ENCODE measurements around the gene HUWE1. TPM values are rescaled to one million over a fixed set of nuclear protein-coding genes. Genes with fewer than 3 reads are reported as not detected.

The HUWE1 gene
- total and polyA plus RNA-seq, 2 donors, result 31.0 to 35.7 TPM

DNA sequence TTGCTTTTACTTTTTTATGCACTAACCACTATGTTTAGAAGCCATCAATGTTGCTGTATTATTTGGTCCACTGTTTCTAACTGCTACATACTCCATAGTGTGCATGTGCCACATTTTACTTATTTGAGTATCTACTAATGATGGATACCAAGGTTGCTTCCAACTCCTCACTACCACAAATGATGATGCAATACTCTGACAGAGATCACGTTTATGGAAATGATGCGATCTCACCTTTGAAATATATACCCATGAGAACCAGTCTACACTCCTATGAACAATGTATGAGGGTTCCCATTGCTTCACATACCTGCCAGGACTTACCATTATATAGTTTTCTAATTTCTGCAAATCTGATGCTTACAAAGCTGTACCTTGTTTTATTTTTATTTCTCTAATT, 44.2 kb downstream of the HUWE1 start:
- Histone ChIP-seq H3K27me3 (ENCODE audit: control insufficient read depth in 2 of 2, insufficient read depth in 1 of 2, low read length in 1 of 2) (no peaks in the 10 kb centered on the region), H3K36me3 (ENCODE audit: control insufficient read depth in 2 of 2, insufficient read depth in 2 of 2, low read length in 1 of 2) (peaks cover 7 to 40% of the 10 kb centered on the region in 2 donors), H3K9me3 (ENCODE audit: control insufficient read depth in 2 of 2, insufficient read depth in 1 of 2, low read length in 1 of 2) (no peaks in the 10 kb centered on the region), H3K4me3 (ENCODE audit: low read length in 2 of 2) (no peak overlapping the region), H3K27ac (ENCODE audit: low read depth in 1 of 2, low read length in 1 of 2) (no peak overlapping the region), H3K4me1 (ENCODE audit: control insufficient read depth in 2 of 2, insufficient read depth in 2 of 2, low read length in 2 of 2) (no peaks in the 10 kb centered on the region)
- no peak for DNase-seq (ENCODE audit: low read depth in 6 of 9, low spot score in 9 of 9)
- WGBS, result 94% methylated on average over 2 of the region's 2 CpGs

- no peak for DNase-seq (ENCODE audit: low read depth in 6 of 9, low spot score in 9 of 9)
- Histone ChIP-seq H3K9me3 (ENCODE audit: control insufficient read depth in 2 of 2, insufficient read depth in 1 of 2, low read length in 1 of 2) (no peaks in the 10 kb centered on the region), H3K27ac (ENCODE audit: low read depth in 1 of 2, low read length in 1 of 2) (no peak overlapping the region), H3K36me3 (ENCODE audit: control insufficient read depth in 2 of 2, insufficient read depth in 2 of 2, low read length in 1 of 2) (peaks cover 11 to 22% of the 10 kb centered on the region in 2 donors), H3K27me3 (ENCODE audit: control insufficient read depth in 2 of 2, insufficient read depth in 1 of 2, low read length in 1 of 2) (no peaks in the 10 kb centered on the region), H3K4me3 (ENCODE audit: low read length in 2 of 2) (no peak overlapping the region), H3K4me1 (ENCODE audit: control insufficient read depth in 2 of 2, insufficient read depth in 2 of 2, low read length in 2 of 2) (no peaks in the 10 kb centered on the region)
Observed at GRCh38 chrX:53639257-53639656, 47.3 kb downstream of the HUWE1 start.

- H3K9me3 ChIP-seq (ENCODE audit: control insufficient read depth in 2 of 2, insufficient read depth in 1 of 2, low read length in 1 of 2), result no peaks in the 10 kb centered on the region
- H3K36me3 ChIP-seq (ENCODE audit: control insufficient read depth in 2 of 2, insufficient read depth in 2 of 2, low read length in 1 of 2), result peaks cover 6 to 23% of the 10 kb centered on the region in 2 donors
- H3K27ac ChIP-seq (ENCODE audit: low read depth in 1 of 2, low read length in 1 of 2), result no peak overlapping the region
- no peaks in the 10 kb centered on the region for H3K27me3 ChIP-seq (ENCODE audit: control insufficient read depth in 2 of 2, insufficient read depth in 1 of 2, low read length in 1 of 2)
- WGBS, result 97% methylated on average over 2 of the region's 2 CpGs
- DNase-seq (ENCODE audit: low read depth in 6 of 9, low spot score in 9 of 9), result no peak
- H3K4me3 ChIP-seq (ENCODE audit: low read length in 2 of 2), result no peak overlapping the region
- H3K4me1 ChIP-seq (ENCODE audit: control insufficient read depth in 2 of 2, insufficient read depth in 2 of 2, low read length in 2 of 2), result no peaks in the 10 kb centered on the region
Observed at GRCh38 chrX:53637479-53637878, 49.0 kb downstream of the HUWE1 start.

- Histone ChIP-seq H3K27me3 (ENCODE audit: control insufficient read depth in 2 of 2, insufficient read depth in 1 of 2, low read length in 1 of 2) (no peaks in the 10 kb centered on the region), H3K27ac (ENCODE audit: low read depth in 1 of 2, low read length in 1 of 2) (no peak overlapping the region), H3K4me1 (ENCODE audit: control insufficient read depth in 2 of 2, insufficient read depth in 2 of 2, low read length in 2 of 2) (no peaks in the 10 kb centered on the region), H3K36me3 (ENCODE audit: control insufficient read depth in 2 of 2, insufficient read depth in 2 of 2, low read length in 1 of 2) (peaks cover 15 to 61% of the 10 kb centered on the region in 2 donors), H3K4me3 (ENCODE audit: low read length in 2 of 2) (no peak overlapping the region), H3K9me3 (ENCODE audit: control insufficient read depth in 2 of 2, insufficient read depth in 1 of 2, low read length in 1 of 2) (no peaks in the 10 kb centered on the region)
- DNase-seq (ENCODE audit: low read depth in 6 of 9, low spot score in 9 of 9), result no peak
- WGBS, result 99% methylated on average over 2 of the region's 2 CpGs
Observed at GRCh38 chrX:53631156-53631555, 55.4 kb downstream of the HUWE1 start.

DNA sequence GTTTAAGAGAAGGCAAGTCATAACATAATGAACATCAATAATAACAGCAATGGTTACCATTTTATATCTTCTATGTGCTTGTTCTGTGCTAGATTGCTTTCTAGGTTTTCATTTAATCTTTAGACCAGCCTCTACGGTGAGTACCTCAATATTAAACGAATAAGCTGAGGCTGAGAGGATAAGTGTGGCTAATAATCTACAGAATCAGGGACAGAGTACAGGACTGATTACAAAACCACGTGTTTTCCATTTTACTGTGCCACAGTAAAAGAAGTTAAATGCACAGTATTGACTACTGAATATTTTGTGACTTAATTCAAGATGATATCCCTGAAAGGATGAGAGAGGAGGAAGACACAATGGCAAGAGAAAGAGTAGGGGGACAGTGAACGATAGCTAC, 56.3 kb downstream of the HUWE1 start:
- Histone ChIP-seq H3K9me3 (ENCODE audit: control insufficient read depth in 2 of 2, insufficient read depth in 1 of 2, low read length in 1 of 2) (no peaks in the 10 kb centered on the region), H3K27ac (ENCODE audit: low read depth in 1 of 2, low read length in 1 of 2) (no peak overlapping the region), H3K27me3 (ENCODE audit: control insufficient read depth in 2 of 2, insufficient read depth in 1 of 2, low read length in 1 of 2) (no peaks in the 10 kb centered on the region), H3K36me3 (ENCODE audit: control insufficient read depth in 2 of 2, insufficient read depth in 2 of 2, low read length in 1 of 2) (peaks cover 15 to 65% of the 10 kb centered on the region in 2 donors), H3K4me3 (ENCODE audit: low read length in 2 of 2) (no peak overlapping the region), H3K4me1 (ENCODE audit: control insufficient read depth in 2 of 2, insufficient read depth in 2 of 2, low read length in 2 of 2) (no peaks in the 10 kb centered on the region)
- no peak for DNase-seq (ENCODE audit: low read depth in 6 of 9, low spot score in 9 of 9)
- 98% methylated on average over 4 of the region's 4 CpGs for whole genome bisulfite sequencing

- no peak for DNase-seq (ENCODE audit: low read depth in 6 of 9, low spot score in 9 of 9)
- H3K4me1 ChIP-seq (ENCODE audit: control insufficient read depth in 2 of 2, insufficient read depth in 2 of 2, low read length in 2 of 2), result no peaks in the 10 kb centered on the region
- 97% methylated on average over 2 of the region's 2 CpGs for WGBS
- H3K27me3 ChIP-seq (ENCODE audit: control insufficient read depth in 2 of 2, insufficient read depth in 1 of 2, low read length in 1 of 2), result no peaks in the 10 kb centered on the region
- peaks cover 23 to 53% of the 10 kb centered on the region in 2 donors for H3K36me3 ChIP-seq (ENCODE audit: control insufficient read depth in 2 of 2, insufficient read depth in 2 of 2, low read length in 1 of 2)
- no peak overlapping the region for H3K27ac ChIP-seq (ENCODE audit: low read depth in 1 of 2, low read length in 1 of 2)
- H3K4me3 ChIP-seq (ENCODE audit: low read length in 2 of 2), result no peak overlapping the region
- H3K9me3 ChIP-seq (ENCODE audit: control insufficient read depth in 2 of 2, insufficient read depth in 1 of 2, low read length in 1 of 2), result no peaks in the 10 kb centered on the region
Observed at GRCh38 chrX:53622431-53622830, 64.1 kb downstream of the HUWE1 start.

DNA sequence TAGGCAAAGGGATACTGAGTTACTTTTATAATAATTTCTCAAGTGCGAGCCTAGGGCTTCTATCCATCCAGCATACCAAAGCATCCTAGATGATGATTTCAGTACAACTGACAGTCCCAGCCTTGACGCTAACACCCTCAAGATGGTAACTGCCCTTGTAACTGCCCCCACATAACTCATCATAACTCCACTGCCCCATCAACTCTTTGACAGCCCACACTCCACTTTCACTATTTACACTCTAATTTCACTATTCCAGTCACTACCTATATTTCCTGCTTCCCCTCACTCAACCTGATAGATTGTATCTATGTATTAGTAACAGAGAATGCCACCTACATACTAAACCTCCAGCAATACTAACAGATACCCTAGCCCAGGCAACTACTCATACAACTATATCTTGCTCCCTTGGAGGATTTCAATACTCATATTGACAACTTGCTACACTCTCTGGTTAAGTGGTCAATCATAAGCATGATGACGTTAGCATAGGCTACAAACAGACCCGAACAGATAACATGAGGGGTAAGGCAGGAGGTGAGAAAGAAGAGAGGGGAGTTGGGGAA, 65.0 kb downstream of the HUWE1 start:
- H3K9me3 ChIP-seq (ENCODE audit: control insufficient read depth in 2 of 2, insufficient read depth in 1 of 2, low read length in 1 of 2), result no peaks in the 10 kb centered on the region
- WGBS, result 99% methylated on average over 4 of the region's 4 CpGs
- DNase-seq (ENCODE audit: low read depth in 6 of 9, low spot score in 9 of 9), result no peak
- H3K36me3 ChIP-seq (ENCODE audit: control insufficient read depth in 2 of 2, insufficient read depth in 2 of 2, low read length in 1 of 2), result peaks cover 25 to 53% of the 10 kb centered on the region in 2 donors
- no peak overlapping the region for H3K27ac ChIP-seq (ENCODE audit: low read depth in 1 of 2, low read length in 1 of 2)
- no peaks in the 10 kb centered on the region for H3K4me1 ChIP-seq (ENCODE audit: control insufficient read depth in 2 of 2, insufficient read depth in 2 of 2, low read length in 2 of 2)
- H3K27me3 ChIP-seq (ENCODE audit: control insufficient read depth in 2 of 2, insufficient read depth in 1 of 2, low read length in 1 of 2), result no peaks in the 10 kb centered on the region
- no peak overlapping the region for H3K4me3 ChIP-seq (ENCODE audit: low read length in 2 of 2)

DNA sequence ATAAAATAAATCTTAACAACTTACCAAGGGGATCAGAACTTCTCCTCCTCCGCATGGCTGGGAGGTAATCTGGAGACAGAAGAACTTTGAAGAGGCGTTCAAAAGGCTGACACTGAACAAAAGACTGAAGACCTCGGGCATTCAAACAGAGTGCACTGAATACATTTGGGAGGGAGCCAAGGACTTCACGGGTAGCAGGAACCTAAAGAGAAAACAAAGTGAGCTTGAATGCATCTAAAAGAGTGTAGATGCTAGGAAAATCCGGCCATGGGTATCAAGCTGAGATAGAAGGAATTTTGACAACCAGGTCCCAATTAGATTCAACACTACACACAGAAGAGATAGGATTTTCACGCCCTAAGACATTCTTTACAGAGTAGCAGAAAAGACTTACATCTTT, 69.6 kb downstream of the HUWE1 start:
- no peak for DNase-seq (ENCODE audit: low read depth in 6 of 9, low spot score in 9 of 9)
- Histone ChIP-seq H3K27ac (ENCODE audit: low read depth in 1 of 2, low read length in 1 of 2) (no peak overlapping the region), H3K36me3 (ENCODE audit: control insufficient read depth in 2 of 2, insufficient read depth in 2 of 2, low read length in 1 of 2) (peaks cover 36 to 62% of the 10 kb centered on the region in 2 donors), H3K9me3 (ENCODE audit: control insufficient read depth in 2 of 2, insufficient read depth in 1 of 2, low read length in 1 of 2) (no peaks in the 10 kb centered on the region), H3K4me3 (ENCODE audit: low read length in 2 of 2) (no peak overlapping the region), H3K4me1 (ENCODE audit: control insufficient read depth in 2 of 2, insufficient read depth in 2 of 2, low read length in 2 of 2) (no peaks in the 10 kb centered on the region), H3K27me3 (ENCODE audit: control insufficient read depth in 2 of 2, insufficient read depth in 1 of 2, low read length in 1 of 2) (no peaks in the 10 kb centered on the region)
- WGBS, result 95% methylated on average over 6 of the region's 6 CpGs

GRCh38 chrX:53606456-53606855, 80.1 kb downstream of the HUWE1 start:
- no peak overlapping the region for H3K27ac ChIP-seq (ENCODE audit: low read depth in 1 of 2, low read length in 1 of 2)
- H3K27me3 ChIP-seq (ENCODE audit: control insufficient read depth in 2 of 2, insufficient read depth in 1 of 2, low read length in 1 of 2), result no peaks in the 10 kb centered on the region
- no peaks in the 10 kb centered on the region for H3K4me1 ChIP-seq (ENCODE audit: control insufficient read depth in 2 of 2, insufficient read depth in 2 of 2, low read length in 2 of 2)
- no peaks in the 10 kb centered on the region for H3K9me3 ChIP-seq (ENCODE audit: control insufficient read depth in 2 of 2, insufficient read depth in 1 of 2, low read length in 1 of 2)
- DNase-seq (ENCODE audit: low read depth in 6 of 9, low spot score in 9 of 9), result no peak
- 99% methylated on average over 2 of the region's 2 CpGs for WGBS
- H3K4me3 ChIP-seq (ENCODE audit: low read length in 2 of 2), result no peak overlapping the region
- H3K36me3 ChIP-seq (ENCODE audit: control insufficient read depth in 2 of 2, insufficient read depth in 2 of 2, low read length in 1 of 2), result peaks cover 12 to 59% of the 10 kb centered on the region in 2 donors

DNA sequence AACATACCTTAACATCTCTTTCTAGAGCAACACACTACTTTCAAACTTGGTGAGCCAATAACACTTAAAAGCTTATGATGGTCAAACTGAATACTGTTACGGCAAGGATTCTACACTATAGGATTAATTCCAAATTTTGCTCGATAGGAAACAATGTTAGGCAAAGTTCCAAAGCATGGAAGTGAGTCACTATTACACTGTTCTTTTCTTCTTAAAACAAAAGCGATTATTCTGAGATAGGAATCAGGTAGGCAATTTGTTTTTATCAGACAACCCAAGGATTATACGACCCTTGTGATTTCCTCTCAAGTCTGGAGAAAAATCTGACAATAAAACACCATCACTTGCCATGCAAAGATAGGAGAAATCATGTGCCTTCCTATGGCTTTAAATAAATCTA, 81.5 kb downstream of the HUWE1 start:
- WGBS, result 95% methylated on average over 4 of the region's 4 CpGs
- H3K27me3 ChIP-seq (ENCODE audit: control insufficient read depth in 2 of 2, insufficient read depth in 1 of 2, low read length in 1 of 2), result no peaks in the 10 kb centered on the region
- H3K4me1 ChIP-seq (ENCODE audit: control insufficient read depth in 2 of 2, insufficient read depth in 2 of 2, low read length in 2 of 2), result no peaks in the 10 kb centered on the region
- no peak overlapping the region for H3K4me3 ChIP-seq (ENCODE audit: low read length in 2 of 2)
- peaks cover 21 to 56% of the 10 kb centered on the region in 2 donors for H3K36me3 ChIP-seq (ENCODE audit: control insufficient read depth in 2 of 2, insufficient read depth in 2 of 2, low read length in 1 of 2)
- DNase-seq (ENCODE audit: low read depth in 6 of 9, low spot score in 9 of 9), result no peak
- no peaks in the 10 kb centered on the region for H3K9me3 ChIP-seq (ENCODE audit: control insufficient read depth in 2 of 2, insufficient read depth in 1 of 2, low read length in 1 of 2)
- H3K27ac ChIP-seq (ENCODE audit: low read depth in 1 of 2, low read length in 1 of 2), result no peak overlapping the region
